HG03064 (cell line): ENCODE measurements around the gene CILP2.
A peak's percentile ranks its signal among the peaks of the same experiment; 100 is the strongest.

Experiments
- ATAC-seq: cut with Tn5 transposase; IDR thresholded peaks from one replicate; pipeline ENCODE4 v1.9.1; 2021; ENCODE audit warnings: low read depth; ENCODE audit not compliant: unreplicated experiment

The CILP2 gene

GRCh38 chr19:19502808-19503602 lies 35.1 kb upstream of the CILP2 start:
- no peak for ATAC-seq

DNA sequence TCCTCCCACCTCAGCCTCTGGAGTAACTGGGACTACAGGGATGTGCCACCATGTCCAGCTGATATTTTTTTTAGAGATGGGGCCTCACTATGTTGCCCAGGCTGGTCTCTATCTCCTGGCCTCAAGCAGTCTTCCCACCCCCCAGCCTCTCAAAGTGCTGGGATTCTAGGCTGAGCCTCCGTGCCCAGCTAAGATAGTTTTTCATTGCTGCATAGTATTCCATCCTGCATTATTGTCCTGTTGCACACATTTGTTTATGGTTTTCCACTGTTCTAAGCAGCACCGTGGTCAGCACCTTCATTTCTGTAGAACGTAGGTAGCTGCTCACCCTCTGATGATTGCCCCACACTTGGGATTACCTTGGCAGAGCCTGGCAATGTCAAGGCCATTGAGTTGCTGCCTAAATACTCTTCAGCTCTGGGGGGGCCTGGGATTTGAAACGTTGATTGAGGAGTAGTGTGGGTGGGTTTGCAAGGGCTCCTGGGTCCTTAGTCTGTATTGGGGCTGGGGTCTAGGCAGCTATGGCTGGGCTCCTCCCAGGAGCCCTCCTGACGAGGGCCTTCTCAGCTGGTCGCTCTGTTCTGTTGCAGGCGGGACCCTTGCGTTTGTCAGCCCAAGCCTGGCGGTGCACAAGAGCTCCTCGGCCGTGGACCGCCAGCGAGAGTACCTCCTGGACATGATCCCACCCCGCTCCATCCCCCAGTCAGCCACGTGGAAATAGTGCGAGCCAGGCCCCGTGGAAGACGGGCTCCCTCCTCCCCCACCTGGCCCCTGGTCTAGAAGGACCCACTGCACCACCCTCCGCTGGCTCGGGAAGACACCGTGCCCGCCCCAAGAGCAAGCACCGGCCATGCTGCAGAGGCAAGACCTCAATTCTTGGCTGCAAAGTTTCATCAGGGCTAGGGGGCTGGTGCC lies 33.1 kb upstream of the CILP2 start:
- ATAC-seq = no peak

- no peak for ATAC-seq
Measured at GRCh38 chr19:19505669-19506326, 32.3 kb upstream of the CILP2 start.

DNA sequence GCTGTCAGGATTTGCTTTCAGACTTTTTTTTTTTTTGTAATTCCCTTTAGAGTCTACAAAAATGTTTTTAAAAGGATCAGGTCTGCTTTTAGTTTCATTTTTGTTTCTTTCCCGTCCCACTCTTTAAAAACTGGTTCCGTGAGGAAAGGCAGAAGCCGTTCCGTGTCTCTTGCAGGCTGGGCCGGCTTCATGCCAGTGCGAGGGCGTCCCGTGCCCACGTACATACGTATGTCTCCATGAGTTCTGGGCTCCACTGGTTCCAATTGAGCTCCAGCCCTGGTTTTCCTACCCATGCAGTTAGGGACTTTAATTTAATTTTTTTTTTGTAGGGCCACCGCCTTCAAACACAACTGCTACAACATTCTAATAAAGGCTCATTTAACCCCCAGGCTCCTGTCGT lies 31.5 kb upstream of the CILP2 start:
- ATAC-seq = no peak

DNA sequence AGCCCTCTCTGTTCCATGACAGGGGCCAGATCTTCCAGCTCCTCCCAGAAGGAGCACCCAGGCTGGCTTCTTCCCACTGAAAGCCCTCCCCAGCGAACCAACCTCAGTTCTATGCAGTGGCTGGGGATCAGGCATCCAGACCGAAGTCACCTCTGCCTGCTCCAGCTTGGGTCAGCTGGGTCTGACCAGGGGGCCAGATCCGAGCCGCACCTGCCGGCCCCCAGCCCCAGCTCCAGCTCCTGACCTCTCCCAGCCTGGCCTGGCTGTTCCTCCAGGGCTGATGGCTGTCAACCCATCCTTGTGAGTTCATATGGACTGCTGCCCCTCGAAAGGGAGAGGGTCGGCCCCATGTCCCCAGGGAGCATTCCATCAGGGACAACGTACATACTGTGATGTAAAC lies 30.7 kb upstream of the CILP2 start:
- no peak for ATAC-seq

DNA sequence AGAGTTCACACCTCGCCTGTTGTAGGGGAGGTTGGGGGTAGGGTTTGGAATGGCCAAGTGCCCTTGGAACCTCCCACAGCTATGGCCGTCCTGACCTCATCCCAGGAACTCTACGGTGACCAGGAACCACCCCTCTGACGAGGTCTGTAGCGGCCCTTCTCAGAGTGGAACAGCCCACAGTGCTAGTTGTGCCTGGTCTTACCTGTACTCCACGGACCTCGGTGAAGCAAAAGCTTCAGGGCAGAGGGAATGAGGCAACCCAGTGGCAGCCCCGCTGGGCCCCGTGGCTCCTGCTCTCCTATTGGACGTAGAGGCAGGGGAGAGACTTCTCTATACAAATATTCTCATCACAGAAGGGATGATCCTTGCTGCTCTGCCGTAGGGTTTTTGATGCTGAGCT lies 29.8 kb upstream of the CILP2 start:
- no peak for ATAC-seq

DNA sequence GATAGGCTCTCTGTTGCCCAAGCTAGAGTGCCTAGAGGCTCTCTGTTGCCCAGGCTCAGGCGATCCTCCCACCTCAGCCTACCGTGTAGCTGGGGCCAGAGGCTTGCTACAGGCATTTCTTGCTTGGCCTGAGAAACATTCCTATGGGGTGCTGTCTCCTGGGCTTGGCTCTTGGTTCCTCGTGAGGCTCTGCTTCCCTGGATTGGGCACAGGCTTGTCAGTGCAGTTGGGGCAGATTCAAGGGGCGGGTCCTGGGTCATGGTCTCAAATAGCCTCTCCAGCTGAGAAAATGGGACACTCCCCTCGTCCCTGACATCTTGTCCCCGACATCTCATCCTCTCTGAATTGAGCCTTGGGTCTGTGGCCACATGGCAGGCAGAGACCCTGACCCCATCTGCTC lies 27.6 kb upstream of the CILP2 start:
- ATAC-seq = no peak

GRCh38 chr19:19513682-19514081 lies 24.4 kb upstream of the CILP2 start:
- no peak for ATAC-seq

- no peak for ATAC-seq
Measured at GRCh38 chr19:19514215-19514657, 23.8 kb upstream of the CILP2 start.

DNA sequence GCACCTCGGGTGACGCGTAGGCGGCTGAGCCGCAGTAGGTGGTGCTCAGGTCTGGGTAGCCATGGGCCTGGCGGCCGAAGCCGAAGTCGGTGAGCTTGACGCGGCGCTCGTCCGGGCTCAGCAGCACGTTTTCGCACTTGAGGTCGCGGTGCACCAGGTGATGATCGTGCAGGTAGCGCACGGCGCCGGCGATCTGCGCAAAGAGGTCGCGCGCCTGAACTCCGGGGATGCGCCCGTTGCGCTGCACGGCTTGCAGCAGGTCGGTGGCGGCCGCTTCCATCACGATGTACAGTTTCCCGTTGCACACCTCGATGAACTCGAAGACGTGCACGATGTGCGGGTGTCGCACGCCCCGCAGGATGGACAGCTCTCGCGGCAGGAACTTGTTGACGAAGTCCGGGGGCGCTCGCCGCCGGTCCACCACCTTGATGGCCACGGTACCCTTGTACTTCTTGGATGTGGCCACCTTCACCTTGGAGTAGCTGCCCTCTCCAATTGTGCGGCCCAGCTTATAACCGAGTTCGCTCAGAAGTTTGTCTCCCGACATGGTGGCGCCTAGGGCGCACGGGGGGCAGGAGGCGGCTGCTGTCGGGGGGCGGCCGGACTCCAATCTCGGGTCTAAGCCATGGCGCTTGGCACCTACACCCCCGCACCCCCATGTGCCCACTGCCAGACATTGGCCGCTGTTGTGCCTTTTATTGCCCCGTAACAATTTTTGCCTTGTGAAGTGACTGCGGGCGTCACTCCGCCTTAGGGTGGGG lies 23.0 kb upstream of the CILP2 start, which contains the start of gene TSSK6:
Gene TSSK6 (minus strand): TSS at position 668 of the 761 bp plus-strand sequence. CDS start 121 bp downstream, at position 547.
- ATAC-seq = no peak

GRCh38 chr19:19515642-19516519 lies 22.2 kb upstream of the CILP2 start, which contains the start of gene NDUFA13:
NDUFA13 (plus strand) TSS chr19:19516225; CDS start chr19:19516239, 14 bp downstream.
- peak; percentile 81 for ATAC-seq

- ATAC-seq = no peak
Measured at GRCh38 chr19:19517235-19517619, 20.8 kb upstream of the CILP2 start.

DNA sequence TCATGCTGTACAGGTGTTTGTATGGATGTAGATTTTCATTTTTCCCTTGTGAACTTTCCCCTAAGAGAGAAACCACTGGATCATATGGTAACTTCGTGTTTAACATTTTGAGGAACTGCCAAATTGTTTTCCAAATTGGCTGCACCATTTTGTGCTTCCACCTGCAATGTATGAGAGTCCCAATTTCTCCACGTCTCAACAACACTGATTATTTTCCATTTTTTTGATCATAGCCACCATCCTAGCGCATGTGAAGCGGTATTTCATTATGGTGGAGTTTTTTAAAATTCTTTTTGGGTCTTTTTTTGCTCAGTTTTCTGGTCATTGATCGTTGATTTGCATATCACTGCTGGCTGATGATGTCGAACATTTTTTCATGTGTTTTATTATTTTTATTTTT lies 17.1 kb upstream of the CILP2 start:
- no peak for ATAC-seq

DNA sequence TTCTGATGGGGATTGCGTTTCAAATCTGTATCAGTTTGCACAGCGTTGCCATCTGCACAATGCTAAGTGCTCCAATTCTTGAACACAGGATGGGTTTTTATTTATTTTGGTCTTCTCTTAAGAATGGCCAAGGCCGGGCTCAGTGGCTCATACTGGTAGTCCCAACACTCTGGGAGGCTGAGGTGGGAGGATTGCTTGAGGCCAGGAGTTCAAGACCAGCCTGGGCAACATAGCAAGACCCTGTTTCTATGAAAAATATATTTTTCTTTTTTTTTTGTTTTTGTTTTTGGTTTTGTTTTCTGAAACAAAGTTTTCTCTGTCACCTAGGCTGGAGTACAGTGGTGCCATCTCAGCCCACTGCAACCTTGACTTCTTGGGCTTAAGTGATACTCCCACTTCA lies 14.9 kb upstream of the CILP2 start:
- no peak for ATAC-seq

- no peak for ATAC-seq
Measured at GRCh38 chr19:19524053-19524452, 14.0 kb upstream of the CILP2 start.

- ATAC-seq = no peak
Measured at GRCh38 chr19:19525611-19526380, 12.3 kb upstream of the CILP2 start.

- no peak for ATAC-seq
Measured at GRCh38 chr19:19526581-19527370, 11.3 kb upstream of the CILP2 start.

- ATAC-seq = no peak
Measured at GRCh38 chr19:19527371-19527656, 10.8 kb upstream of the CILP2 start.
